Stomach (tissue), 4 donors: ENCODE data around the gene ACTMAP.

Experiments used
- POLR2A ChIP-seq, 4 donors: fragments of 450-650 bp; IDR thresholded peaks; one replicate each; pipeline ENCODE4 v1.6.1; 2016; ENCODE audit warnings: antibody characterized with exemption in 4 of 4, control low read depth in 2 of 4, mild to moderate bottlenecking in 1 of 4, moderate library complexity in 1 of 4
- POLR2AphosphoS5 ChIP-seq, 3 donors: sonication (generic); formaldehyde crosslinking; IDR thresholded peaks; one replicate each; pipeline ENCODE4 v1.6.1; 2016; ENCODE audit warnings: antibody characterized with exemption in 3 of 3
- TF ChIP-seq, protein P1 (sequence below), 7 experiments: fragments of 450-650 bp in 4 of 7; fragments of 200-600 bp in 3 of 7; sonication (generic) in 3 of 7; IDR thresholded peaks; one replicate each; pipeline ENCODE4 v1.5.1; 2016 to 2019; ENCODE audit warnings: antibody characterized with exemption in 7 of 7, control low read depth in 2 of 7, mild to moderate bottlenecking in 1 of 7

DNA sequence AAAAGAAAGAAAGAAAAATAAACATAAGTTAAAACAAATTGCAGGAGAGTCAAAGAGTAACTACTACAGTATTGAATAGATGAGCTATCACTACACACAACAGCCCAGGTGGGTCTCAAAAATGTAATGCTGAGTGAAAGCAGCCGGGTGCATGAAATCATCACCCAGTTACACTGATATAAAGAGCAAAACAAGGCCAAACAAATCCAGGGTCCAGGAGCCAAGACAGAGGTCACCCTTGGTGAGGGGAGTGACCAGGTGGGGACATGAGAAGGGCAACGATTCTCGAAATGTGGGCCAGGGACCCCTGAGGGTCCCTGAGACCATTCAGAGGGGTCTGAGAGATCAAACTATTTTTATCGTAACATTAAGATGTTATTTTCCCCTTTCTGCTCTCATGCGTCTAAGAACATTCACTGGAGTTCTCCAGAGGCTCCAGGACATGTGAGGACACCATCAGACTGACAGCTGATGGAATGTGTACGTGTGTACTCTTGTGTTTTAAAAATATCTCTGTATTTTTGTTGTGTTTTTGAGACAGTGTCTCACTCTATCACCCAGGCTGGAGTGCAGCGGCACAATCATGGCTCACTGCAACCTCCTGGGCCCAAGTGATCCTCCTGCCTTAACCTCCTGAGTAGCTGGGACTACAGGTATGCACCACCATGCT lies 44.2 kb downstream of the ACTMAP start:
- TF ChIP-seq, protein P1, sequence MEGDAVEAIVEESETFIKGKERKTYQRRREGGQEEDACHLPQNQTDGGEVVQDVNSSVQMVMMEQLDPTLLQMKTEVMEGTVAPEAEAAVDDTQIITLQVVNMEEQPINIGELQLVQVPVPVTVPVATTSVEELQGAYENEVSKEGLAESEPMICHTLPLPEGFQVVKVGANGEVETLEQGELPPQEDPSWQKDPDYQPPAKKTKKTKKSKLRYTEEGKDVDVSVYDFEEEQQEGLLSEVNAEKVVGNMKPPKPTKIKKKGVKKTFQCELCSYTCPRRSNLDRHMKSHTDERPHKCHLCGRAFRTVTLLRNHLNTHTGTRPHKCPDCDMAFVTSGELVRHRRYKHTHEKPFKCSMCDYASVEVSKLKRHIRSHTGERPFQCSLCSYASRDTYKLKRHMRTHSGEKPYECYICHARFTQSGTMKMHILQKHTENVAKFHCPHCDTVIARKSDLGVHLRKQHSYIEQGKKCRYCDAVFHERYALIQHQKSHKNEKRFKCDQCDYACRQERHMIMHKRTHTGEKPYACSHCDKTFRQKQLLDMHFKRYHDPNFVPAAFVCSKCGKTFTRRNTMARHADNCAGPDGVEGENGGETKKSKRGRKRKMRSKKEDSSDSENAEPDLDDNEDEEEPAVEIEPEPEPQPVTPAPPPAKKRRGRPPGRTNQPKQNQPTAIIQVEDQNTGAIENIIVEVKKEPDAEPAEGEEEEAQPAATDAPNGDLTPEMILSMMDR (IDR thresholded peaks at IDR 0.05) = no peak
- TF ChIP-seq POLR2AphosphoS5 (IDR thresholded peaks at IDR 0.05) = no peak
- no peak for TF ChIP-seq POLR2A (IDR thresholded peaks at IDR 0.05)
